Measurements from ENCODE around the gene CNOT6.

DNA sequence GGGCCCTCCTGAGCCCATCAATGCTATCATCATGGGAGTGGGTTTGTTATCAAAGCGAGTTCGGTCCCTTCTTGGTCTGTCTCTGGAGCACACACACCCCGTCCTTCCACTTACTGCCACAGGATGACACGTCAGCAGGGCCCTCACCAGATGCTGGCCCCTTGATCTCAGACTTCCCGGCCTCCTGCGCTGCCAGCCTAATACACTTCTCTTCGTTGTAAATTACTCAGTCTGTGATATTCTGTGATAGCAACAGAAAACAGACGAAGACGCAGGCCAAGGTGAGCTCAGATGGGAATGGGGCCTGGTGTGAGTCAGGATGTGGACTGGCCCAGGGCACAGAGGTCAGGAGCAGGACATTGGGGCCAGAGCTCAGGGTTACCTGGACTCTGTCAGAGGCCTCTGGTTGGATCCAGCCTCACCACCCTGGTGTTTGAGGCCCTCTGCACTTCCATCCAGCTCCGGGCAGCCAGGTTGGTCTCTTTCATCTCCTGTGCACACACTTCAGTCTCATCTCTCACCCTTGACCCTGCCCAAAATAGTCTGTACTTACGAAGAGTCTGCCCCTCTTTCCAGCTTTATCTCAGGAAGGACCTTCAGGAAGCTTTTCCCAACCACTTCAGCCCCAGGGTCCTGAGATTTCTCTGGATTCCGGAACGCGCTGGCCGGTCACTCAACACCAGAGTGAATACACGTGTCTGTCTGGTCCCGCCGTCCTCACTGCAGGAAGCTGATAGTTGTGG, 26.0 kb upstream of the CNOT6 start:
- TF ChIP-seq, protein P1, sequence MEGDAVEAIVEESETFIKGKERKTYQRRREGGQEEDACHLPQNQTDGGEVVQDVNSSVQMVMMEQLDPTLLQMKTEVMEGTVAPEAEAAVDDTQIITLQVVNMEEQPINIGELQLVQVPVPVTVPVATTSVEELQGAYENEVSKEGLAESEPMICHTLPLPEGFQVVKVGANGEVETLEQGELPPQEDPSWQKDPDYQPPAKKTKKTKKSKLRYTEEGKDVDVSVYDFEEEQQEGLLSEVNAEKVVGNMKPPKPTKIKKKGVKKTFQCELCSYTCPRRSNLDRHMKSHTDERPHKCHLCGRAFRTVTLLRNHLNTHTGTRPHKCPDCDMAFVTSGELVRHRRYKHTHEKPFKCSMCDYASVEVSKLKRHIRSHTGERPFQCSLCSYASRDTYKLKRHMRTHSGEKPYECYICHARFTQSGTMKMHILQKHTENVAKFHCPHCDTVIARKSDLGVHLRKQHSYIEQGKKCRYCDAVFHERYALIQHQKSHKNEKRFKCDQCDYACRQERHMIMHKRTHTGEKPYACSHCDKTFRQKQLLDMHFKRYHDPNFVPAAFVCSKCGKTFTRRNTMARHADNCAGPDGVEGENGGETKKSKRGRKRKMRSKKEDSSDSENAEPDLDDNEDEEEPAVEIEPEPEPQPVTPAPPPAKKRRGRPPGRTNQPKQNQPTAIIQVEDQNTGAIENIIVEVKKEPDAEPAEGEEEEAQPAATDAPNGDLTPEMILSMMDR (IDR thresholded peaks at IDR 0.05): no peak
- no peak for TF ChIP-seq EZH2phosphoT487 (IDR thresholded peaks at IDR 0.05)
